PC-3 (cell line): ENCODE measurements around the gene NIT1.

Experiments
- EZH2 ChIP-seq: fragments of 300-600 bp; sonication (generic); IDR thresholded peaks from one replicate; pipeline ENCODE4 v1.6.1; 2017; ENCODE audit warnings: antibody characterized with exemption, mild to moderate bottlenecking, low read length; ENCODE audit not compliant: unreplicated experiment
- EZH2phosphoT487 ChIP-seq: fragments of 300-600 bp; sonication (generic); IDR thresholded peaks from 2 replicates; pipeline ENCODE4 v1.6.1; 2018; ENCODE audit warnings: mild to moderate bottlenecking, antibody characterized with exemption, low read length, borderline replicate concordance
- TF ChIP-seq, protein P1 (sequence below): fragments of 300-600 bp; sonication (generic); conservative IDR thresholded peaks from 2 replicates; pipeline ENCODE4 v1.5.1; 2017; ENCODE audit warnings: antibody characterized with exemption, low read depth, mild to moderate bottlenecking, low read length

DNA sequence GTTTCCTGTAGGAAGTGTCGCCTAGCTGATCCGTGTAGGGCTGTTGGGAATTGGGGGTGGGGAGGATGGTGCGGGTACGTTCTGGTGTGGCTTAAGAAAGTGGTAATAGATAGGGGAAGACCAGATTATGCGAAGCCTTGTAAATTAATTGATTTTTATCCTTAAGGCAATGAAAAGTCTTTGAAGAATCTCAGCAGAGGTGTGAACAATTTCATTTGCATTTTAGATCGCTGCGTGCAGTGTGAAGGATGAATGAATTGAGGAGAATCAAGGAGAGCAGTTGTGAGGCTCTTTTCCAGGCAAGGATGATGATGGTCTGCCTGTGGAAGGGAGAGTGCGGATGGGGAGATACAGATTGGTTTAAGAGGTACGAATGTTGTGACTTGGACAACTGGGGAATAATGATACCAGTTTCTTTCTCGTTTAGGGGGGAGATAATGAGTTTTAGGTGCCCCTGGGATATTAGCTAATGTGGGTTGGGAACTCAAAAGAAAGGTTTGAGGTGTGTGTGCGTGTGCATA lies 15.4 kb downstream of the NIT1 start:
- TF ChIP-seq, protein P1, sequence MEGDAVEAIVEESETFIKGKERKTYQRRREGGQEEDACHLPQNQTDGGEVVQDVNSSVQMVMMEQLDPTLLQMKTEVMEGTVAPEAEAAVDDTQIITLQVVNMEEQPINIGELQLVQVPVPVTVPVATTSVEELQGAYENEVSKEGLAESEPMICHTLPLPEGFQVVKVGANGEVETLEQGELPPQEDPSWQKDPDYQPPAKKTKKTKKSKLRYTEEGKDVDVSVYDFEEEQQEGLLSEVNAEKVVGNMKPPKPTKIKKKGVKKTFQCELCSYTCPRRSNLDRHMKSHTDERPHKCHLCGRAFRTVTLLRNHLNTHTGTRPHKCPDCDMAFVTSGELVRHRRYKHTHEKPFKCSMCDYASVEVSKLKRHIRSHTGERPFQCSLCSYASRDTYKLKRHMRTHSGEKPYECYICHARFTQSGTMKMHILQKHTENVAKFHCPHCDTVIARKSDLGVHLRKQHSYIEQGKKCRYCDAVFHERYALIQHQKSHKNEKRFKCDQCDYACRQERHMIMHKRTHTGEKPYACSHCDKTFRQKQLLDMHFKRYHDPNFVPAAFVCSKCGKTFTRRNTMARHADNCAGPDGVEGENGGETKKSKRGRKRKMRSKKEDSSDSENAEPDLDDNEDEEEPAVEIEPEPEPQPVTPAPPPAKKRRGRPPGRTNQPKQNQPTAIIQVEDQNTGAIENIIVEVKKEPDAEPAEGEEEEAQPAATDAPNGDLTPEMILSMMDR, result no peak
- TF ChIP-seq EZH2 (no peak), EZH2phosphoT487 (no peak)
